GM18519 (cell line): ENCODE measurements around the gene ARSA.

Experiments
- ATAC-seq: cut with Tn5 transposase; IDR thresholded peaks from one replicate; pipeline ENCODE4 v1.9.1; 2021; ENCODE audit warnings: mild to moderate bottlenecking, moderate library complexity; ENCODE audit not compliant: unreplicated experiment, low FRiP score

The ARSA gene

DNA sequence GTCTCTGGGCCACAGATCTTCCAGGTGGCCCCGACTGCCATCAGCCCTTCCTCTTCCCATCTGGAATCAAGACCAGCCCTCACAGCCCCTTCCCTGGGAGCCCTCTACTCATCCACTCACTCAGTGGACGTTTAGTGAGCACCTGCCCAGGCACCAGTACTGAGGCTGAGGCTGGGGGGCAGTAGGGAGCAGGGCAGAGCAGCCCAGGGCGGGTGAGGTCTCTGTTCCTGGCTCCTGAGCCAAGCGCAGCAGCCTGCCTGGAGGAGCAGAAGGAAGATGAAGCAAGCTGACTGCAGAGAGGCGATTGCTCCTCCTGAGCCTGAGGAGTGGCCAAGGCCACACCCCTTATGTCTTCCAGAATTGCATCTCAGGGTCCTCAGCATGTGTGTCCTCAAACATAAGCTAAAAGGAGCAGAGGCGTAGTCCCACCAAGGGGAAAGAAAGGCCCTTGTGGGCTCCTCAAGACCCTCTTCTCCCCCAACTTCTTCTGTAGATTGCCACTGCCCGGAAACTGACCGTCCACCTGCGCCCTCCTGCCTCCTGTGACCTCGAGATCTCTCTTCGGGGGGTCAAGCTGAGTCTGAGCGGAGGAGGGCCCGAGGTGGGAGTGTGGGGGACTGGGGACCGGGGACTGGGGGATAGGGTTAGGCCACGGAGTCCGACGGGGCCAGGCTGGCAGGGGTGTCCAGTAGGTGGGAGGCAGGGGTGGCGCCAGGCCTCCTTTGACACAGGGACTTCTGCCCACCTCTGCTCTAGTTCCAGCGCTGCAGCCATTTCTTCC is 21.6 kb downstream of the ARSA start:
- ATAC-seq = no peak

DNA sequence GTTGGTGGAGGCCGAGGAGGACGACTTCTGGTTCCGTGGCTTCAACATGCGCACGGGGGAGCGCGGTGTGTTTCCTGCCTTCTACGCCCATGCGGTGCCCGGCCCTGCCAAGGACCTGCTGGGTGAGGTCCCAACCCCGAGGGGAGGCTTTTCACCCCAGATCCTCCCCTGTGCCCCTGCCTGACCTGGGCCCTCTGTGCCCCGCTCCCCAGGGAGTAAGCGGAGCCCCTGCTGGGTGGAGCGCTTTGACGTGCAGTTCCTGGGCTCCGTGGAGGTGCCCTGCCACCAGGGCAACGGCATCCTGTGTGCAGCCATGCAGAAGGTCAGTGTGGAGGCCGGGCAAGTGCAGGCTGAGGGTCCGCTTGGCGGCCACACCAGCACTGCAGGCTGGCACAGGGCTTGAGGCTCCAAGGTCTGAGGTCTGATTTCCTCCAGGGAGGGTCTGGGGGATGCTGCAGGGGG is 22.3 kb downstream of the ARSA start:
- no peak for ATAC-seq

DNA sequence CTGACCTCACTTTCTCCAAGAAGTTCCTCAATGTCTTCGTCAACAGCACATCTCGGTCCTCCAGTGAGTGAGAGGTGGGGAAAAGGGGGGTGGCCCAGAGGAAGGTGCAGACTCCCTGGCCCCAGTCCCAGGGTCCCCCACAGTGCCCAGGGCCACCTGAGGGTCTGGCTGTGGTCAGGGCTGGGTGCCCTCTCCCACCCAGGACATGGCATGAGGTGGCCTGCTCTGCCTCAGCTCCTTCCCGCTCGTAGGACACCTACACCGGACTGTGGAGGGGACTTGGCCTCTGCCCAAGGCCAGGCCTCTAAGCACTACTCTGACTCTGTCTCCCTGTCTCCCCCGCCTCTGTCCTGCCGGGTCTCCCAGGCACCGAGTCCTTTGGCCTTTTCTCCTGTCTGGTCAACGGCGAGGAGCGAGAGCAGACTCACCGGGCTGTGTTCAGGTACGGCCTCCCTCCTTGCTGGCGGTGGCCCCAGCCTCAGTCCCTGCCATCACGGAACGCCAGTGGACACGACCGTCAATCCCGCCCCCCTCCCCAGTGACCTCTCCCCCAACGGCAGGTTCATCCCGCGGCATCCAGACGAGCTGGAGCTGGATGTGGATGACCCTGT is 22.8 kb downstream of the ARSA start:
- ATAC-seq = no peak

DNA sequence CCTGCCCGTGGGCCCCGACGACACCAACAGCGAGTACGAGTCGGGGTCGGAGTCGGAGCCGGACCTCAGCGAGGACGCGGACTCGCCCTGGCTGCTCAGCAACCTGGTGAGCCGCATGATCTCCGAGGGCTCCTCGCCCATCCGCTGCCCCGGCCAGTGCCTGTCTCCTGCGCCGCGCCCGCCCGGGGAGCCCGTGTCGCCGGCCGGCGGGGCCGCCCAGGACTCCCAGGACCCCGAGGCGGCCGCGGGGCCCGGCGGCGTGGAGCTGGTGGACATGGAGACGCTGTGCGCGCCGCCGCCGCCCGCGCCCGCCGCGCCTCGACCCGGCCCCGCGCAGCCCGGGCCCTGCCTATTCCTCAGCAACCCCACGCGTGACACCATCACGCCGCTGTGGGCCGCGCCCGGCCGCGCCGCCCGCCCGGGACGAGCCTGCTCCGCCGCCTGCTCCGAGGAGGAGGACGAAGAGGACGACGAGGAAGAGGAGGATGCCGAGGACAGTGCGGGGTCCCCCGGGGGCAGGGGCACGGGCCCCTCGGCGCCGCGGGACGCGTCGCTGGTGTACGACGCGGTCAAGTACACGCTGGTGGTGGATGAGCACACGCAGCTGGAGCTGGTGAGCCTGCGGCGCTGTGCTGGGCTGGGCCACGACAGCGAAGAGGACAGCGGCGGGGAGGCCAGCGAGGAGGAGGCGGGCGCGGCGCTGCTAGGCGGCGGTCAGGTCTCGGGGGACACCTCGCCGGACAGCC is 23.5 kb downstream of the ARSA start:
- no peak for ATAC-seq

DNA sequence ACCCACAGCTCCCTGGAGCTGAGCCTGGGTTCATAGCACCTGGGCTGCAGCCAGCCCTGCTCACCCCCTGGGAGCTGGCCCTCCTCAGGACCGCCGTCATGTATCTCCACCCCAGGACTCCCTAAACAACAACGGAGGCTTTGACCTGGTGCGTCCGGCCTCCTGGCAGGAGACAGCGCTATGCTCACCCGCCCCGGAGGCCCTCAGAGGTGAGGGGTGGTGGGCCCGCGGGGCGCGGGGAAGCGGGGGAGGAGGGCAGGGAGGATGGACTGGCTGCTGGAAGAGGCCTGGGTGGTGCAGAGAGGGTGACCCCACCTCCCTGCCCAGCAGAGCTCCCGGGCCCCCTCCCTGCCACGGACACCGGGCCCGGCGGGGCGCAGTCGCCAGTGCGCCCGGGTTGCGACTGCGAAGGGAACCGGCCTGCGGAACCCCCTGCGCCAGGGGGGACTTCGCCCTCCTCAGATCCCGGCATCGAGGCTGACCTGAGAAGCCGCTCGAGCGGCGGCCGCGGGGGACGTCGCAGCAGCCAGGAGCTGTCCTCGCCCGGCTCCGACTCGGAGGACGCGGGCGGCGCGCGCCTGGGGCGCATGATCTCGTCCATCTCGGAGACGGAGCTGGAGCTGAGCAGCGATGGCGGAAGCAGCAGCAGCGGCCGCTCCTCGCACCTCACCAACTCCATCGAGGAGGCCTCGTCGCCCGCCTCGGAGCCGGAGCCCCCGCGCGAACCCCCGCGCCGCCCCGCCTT is 24.3 kb downstream of the ARSA start:
- ATAC-seq = no peak

DNA sequence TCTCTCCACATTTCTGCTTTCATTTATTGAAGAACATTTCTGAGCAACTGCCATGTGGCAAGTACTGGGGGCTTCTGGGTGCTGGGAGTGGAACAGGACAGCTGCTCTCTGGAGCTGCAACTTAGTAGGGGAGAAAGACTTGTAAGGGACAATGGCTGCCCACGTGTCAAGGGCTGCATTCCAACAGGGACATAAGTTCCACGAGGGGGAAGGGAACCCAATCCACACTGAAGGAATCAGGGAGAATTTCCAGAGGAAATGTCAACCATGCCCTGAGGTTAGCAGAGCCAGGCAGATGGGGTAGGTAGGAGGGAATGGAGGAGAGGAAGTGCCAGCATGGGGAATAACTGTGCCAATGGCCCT is 25.6 kb downstream of the ARSA start:
- ATAC-seq = no peak

DNA sequence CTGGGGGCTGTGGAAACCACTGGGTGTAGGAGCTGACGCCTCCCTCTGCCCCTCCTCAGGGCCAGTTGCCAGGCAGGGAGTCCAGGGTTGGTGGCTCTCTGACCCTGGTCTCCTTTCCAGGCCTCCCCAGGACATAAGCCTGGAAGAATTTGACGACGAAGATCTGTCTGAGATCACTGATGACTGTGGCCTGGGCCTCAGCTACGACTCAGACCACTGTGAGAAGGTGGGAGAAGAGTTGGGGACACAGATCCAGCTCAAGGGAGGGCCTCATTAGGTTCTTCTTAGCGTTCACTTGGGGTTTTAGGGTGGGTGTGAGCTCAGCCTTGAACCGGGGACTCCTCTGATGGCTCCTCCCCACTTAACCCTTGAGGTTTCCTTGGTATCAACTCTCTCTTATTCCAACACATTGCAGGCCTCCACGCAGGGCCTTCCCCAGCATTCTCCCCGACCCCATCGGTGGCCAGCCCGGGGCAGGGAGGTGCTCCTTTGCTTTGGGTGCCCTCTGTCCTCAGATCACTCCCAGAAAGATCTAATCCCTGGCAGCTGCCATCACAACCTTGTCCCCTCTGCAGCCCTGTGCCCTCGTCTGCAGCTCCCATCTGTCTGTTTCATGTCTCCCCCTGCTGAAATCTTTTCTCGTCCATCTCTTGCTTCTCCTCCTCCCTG is 26.1 kb downstream of the ARSA start:
- ATAC-seq = no peak

DNA sequence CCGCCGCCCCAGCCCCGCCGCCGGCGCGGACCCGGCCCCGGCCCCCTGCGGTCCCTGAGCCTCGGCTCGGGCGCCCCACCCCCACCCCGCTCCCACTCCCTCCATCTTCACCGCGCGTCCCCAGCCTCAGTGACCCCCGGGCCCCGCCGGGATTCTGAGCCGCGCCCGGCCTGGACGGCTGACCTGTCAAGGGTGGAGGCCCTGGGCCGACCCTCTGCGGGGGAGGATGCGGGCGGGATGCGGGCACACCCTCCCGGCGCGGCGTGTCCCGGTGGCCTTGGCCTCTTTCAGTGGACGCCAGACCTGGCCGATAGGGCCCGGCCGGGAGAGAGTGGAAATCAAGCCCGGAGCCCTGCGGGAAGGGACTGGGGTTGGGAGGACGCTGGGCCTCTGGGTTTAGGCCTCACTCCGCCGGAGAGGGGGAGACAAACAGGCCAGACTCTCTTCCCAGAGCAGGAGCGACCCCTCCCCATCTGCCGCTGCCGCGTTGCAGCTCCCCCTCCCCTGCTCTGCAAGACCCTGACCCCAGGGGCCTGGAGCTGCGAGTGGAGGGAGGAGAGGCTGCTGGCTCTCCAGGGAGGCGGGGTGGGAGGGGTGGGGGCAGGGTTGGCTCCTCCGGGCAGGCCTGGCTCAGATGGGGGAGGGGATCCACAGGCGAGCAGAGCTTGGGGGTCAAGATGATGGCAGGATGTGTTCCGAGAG is 26.8 kb downstream of the ARSA start:
- no peak for ATAC-seq

DNA sequence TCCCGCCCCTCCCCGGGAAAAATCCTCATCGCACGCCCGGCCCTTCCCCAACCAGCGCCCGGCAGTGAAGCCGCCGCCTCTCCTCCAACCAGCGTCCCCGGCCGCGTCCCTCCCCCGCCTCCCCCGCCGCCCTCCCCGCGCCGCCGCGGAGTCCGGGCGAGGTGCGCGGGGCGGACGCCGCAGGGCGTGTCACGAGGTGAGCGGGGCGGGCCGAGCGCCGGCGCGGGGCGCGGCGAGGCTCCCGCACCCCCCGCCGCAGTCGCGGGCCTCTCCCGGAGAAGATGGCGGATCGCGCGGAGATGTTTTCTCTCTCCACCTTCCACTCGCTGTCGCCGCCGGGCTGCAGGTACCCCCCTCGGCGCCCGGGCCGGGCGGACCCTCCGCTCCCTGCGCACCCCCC is 27.4 kb downstream of the ARSA start, which contains the start of gene MAPK8IP2:
MAPK8IP2 (plus strand) TSS at position 256 of the 400 bp plus-strand sequence; CDS start at position 282, 26 bp downstream.
- no peak for ATAC-seq

DNA sequence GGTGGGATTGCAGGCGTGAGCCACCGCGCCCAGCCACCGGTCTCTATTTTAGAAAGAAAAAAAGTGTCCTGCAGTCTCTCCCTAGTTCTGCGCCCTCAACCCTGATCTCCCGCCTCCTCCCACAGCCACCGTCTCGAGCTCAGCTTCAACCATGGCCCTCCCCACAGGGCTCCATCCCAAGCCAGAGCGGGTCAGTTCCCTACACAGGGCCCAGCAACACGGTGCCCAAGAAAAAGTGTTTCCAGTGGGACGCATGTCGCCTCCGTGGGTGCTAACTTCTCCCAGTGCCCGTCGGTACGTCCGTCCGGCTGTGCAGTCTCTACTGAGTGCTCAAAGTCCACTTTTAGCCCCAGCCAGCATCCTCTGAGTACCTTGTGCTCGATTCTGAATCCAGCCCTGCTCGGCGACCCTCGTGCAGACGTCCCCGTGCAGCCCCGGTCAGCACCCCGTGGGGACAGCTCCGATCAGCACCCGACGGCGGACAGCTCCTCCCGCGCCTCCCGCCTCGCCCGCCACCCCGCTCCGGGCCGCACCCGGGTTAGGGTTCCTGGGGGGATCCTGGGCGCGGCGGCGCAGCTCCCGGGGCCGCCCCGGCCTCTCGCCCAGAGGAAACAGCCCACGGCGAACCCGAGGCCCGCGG is 28.0 kb downstream of the ARSA start:
- no peak for ATAC-seq

DNA sequence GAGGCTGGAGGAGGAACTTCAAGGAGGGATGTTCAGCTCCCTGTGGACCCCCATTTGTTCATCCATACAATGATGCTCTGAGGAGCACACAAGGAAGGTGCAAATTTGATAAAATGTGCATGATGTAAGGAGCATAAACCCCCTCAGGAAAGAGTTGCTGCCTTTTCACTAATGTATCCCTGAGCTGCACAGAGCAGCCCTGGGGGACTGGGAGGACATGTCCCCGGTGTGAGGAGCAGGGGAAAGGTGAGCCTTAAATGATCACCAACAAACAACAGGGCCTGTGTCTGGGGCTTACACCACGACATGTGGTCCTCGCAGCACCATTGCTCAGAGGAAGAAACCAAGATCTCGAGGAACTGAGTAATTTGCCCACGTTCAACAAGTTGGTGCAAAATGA is 30.9 kb downstream of the ARSA start:
- no peak for ATAC-seq

DNA sequence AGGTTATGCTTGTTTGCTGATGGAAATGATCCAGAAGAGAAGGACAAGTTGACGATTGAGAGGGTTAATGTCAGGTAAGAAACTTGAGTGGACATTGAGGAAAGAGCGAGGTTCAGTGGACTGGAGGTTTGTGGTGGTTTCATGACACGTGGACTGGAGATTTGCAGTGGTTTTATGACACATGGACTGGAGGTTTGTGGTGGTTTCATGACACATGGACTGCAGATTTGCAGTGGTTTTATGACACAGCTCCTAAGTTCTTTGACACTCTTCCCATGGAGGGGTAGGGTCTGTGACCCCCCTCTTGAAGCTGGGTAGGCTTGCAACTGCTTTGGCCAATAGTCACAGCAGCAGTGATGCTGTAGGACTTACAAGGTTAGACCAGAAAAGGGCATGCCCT is 32.8 kb downstream of the ARSA start:
- ATAC-seq = no peak

DNA sequence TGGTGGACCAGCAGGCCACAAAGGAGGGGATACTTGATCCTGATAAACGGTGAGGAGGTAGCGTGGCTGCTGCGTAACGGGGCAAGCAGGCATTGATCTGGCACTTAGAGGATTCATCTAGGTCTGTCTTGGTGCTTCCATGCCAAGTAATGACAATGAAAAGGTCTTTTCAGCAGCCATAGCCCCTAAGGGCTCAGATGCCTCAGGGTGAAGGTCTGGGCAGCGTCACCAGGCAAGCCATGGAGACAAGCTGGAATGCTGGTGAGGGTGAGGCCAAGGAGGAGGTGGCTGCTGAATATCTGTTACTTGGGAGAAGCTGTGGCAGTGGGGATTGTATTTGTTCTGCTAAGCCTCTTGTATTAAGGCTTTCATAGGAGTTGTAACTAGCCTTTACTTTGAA is 40.5 kb downstream of the ARSA start:
- no peak for ATAC-seq

DNA sequence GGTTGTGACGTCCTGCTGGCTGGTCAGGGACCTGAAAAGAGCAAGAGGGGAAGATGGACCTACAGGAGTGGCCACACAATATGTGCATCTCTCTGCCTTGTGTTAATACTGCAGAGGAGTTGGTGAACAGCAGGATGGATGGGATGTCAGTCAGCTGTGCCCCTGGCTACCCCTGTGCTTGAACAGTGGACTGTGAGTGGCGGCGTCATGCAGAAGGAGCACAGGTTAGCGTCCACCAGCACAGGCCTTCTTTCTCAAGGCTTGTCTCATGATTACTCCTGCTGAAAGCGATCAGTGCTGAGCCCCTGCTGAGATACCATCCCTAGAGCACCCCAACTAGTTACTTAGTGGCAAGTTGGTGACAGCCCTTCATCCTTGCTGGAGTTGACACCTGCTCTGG is 41.5 kb downstream of the ARSA start:
- no peak for ATAC-seq

DNA sequence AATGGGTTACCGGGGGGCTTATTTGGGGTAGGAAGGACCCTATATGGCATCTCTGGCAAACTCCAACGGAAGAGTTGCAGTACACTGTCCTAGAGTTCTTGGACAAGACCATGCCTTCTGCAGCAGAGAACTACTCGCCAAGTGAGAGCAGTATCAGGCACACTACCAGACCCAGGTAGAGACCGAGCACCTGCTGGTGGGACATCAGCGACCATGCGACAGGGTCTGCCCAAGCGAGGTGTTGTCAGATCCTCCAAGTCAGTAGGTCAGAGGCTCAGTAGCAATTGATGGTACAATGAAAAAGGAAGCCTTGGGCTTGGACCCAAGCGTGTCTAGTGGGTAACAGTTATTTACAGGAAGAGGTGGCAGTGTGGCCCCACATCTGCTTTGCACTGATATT is 42.2 kb downstream of the ARSA start:
- ATAC-seq = no peak

DNA sequence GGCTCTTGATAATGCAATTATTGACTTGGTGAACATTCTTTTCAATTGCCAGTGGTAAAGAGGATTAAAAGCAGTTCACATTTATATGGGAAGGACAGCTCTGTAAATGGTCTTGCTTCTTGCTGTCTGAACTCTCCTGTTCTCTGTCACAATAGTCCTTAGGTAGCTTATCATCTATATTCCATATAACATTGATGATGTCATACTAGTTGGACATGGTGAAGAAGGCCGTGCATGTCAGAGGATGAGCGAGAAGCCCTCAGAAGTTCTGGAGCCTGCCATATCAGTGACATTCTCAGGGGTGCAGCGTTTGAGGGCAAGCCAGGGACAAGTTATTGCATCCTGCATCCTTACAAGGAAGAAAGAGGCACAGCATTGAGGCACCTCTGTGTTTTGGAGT is 42.7 kb downstream of the ARSA start:
- no peak for ATAC-seq

DNA sequence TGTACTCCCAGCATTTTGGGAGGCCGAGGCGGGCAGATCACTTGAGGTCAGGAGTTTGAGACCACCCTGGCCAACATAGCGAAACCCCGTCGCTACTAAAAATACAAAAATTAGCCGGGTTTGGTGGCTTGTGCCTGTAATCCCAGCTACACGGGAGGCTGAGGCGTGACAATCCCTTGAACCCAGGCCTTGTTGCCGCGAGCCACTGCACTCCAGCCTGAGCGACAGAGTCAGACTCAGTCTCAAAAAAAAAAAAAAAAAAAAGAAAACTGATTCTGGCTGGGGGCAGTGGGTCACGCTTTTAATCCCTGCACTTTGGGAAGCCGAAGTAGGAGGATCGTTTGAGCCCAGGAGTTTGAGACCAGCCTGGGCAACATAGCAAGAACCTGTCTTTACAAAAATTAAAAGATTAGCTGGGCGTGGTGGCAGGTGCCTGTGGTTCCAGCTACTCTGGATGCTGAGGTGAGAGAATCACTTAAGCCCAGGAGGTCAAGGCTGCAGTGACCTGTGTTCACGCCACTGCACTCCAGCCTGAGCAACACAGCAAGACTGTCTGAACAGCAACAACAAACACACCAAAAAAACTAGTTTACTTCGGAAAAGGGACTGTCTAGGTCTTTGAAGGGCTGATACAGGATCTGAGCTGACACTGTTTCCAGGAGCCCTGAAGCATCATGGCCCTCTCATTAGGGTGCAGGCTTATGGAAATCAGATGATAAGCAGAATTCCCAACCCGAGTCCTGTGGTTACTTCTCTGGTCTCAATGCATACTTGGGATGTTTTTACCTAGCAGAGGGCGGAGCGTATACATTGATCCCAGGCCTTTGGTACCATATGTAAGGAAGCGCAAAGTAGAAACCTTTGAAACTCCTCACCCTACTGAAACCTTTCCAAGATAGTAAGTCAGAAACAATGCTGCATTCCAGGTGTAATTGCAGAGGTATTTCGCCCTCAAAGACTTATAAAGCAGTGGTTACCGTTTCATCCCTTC is 43.6 kb downstream of the ARSA start:
- ATAC-seq = no peak

DNA sequence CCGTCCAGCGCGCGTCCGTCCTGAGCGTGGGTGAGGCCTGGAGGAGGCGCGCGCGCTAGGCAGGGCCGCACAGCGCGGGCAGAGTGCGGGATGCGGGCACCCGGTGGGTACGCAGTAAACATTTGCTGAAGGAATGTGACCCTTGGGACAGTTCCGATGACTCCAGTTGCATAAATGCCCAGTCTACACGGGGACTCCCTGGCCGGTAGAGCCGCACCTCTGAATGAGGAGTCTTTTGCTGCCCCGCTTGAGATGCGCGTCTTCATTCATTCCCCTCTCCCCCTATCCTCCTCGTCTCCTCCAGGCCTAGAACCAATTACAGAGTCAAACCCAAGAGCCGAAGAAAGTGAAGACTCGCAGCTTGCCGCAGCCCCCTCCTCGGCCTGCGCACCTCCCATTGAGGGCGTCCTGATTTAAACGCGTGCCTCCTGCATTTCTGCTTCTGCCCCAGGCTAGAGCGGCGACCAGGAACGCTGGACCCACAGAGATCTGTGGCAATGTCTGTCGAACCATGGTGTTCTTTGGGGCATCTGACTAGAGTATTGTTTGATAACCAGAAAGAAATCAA is 44.6 kb downstream of the ARSA start:
- ATAC-seq = peak; percentile 20
